WTC11 (cell line): ENCODE results near the gene ARSH. TPM values are rescaled to one million over a fixed set of nuclear protein-coding genes. Genes with fewer than 3 reads are reported as not detected.

ENCODE experiments used
- ATAC-seq: fragments of 200-7000 bp; cut with Tn5 transposase; 2 replicates; pipeline ENCODE4 v1.10.0; 2021; ENCODE audit warnings: mild to moderate bottlenecking, moderate library complexity
- CTCF ChIA-PET: fragments of 300-600 bp; sonication (Branson Sonifier 250); formaldehyde crosslinking; loops from one replicate; lab custom pipeline; 2021; ENCODE audit warnings: antibody characterized with exemption; lab: Charles Lee
- POLR2A ChIA-PET: fragments of 350-600 bp; sonication (Branson Sonifier 250); formaldehyde crosslinking; loops from one replicate; lab custom pipeline; 2021; ENCODE audit warnings: antibody characterized with exemption; lab: Charles Lee
- DNase-seq: peaks from one replicate; pipeline ENCODE4 v3.0.0; 2021; ENCODE audit warnings: low spot score
- H3K27ac Mint-ChIP-seq: 2 replicates; pipeline ENCODE4 v1.8.0; 2021; ENCODE audit warnings: mixed read lengths
- H3K27me3 Mint-ChIP-seq: 2 replicates; pipeline ENCODE4 v1.8.0; 2021; ENCODE audit warnings: low read depth, mild to moderate bottlenecking, moderate library complexity, mixed read lengths
- H3K36me3 Mint-ChIP-seq: 2 replicates; pipeline ENCODE4 v1.8.0; 2021; ENCODE audit warnings: mixed read lengths
- H3K4me1 Mint-ChIP-seq: 2 replicates; pipeline ENCODE4 v1.8.0; 2022; ENCODE audit warnings: mixed read lengths
- H3K4me3 Mint-ChIP-seq: 2 replicates; pipeline ENCODE4 v1.8.0; 2021; ENCODE audit warnings: mild to moderate bottlenecking, moderate library complexity, mixed read lengths
- H3K9me3 Mint-ChIP-seq: 2 replicates; pipeline ENCODE4 v1.8.0; 2021; ENCODE audit warnings: mixed read lengths
- ATF1 ChIP-seq: sonication (generic); formaldehyde crosslinking; IDR thresholded peaks from 2 replicates; pipeline ENCODE4 v1.8.1; 2023; ENCODE audit warnings: mild to moderate bottlenecking, moderate library complexity, missing genetic modification reagents
- ATF3 ChIP-seq: sonication (generic); formaldehyde crosslinking; conservative IDR thresholded peaks from 2 replicates; pipeline ENCODE4 v1.8.1; 2022; ENCODE audit warnings: mild to moderate bottlenecking, missing genetic modification reagents
- E2F4 ChIP-seq: sonication (generic); formaldehyde crosslinking; IDR thresholded peaks from 2 replicates; pipeline ENCODE4 v1.8.1; 2022; ENCODE audit warnings: low read depth, mild to moderate bottlenecking, moderate library complexity, missing genetic modification reagents, borderline replicate concordance
- ESRRA ChIP-seq: sonication (generic); formaldehyde crosslinking; IDR thresholded peaks from 2 replicates; pipeline ENCODE4 v1.8.1; 2022; ENCODE audit warnings: mild to moderate bottlenecking, missing genetic modification reagents, borderline replicate concordance
- FOXK1 ChIP-seq: sonication (generic); formaldehyde crosslinking; IDR thresholded peaks from 2 replicates; pipeline ENCODE4 v1.8.0; 2022; ENCODE audit warnings: mild to moderate bottlenecking, moderate library complexity, missing genetic modification reagents
- MXD4 ChIP-seq: fragments of 250-450 bp; sonication (Bioruptor Pico); IDR thresholded peaks from 2 replicates; pipeline ENCODE4 v1.8.0; 2021; ENCODE audit warnings: mild to moderate bottlenecking, moderate library complexity, borderline replicate concordance
- NFYB ChIP-seq: sonication (generic); formaldehyde crosslinking; conservative IDR thresholded peaks from 2 replicates; pipeline ENCODE4 v1.8.0; 2022; ENCODE audit warnings: low read depth, missing genetic modification reagents
- RORB ChIP-seq: fragments of 250-450 bp; sonication (Bioruptor Pico); IDR thresholded peaks from 2 replicates; pipeline ENCODE4 v1.9.0; 2021; ENCODE audit warnings: mild to moderate bottlenecking
- TEAD4 ChIP-seq: sonication (generic); formaldehyde crosslinking; IDR thresholded peaks from 2 replicates; pipeline ENCODE4 v1.8.0; 2022; ENCODE audit warnings: mild to moderate bottlenecking, missing genetic modification reagents
- USF1 ChIP-seq: sonication (generic); formaldehyde crosslinking; IDR thresholded peaks from 2 replicates; pipeline ENCODE4 v1.8.0; 2022; ENCODE audit warnings: mild to moderate bottlenecking, missing genetic modification reagents
- ZMAT4 ChIP-seq: fragments of 250-450 bp; sonication (Bioruptor Pico); IDR thresholded peaks from 2 replicates; pipeline ENCODE4 v1.9.0; 2021; ENCODE audit warnings: mild to moderate bottlenecking
- ZNF232 ChIP-seq: sonication (generic); formaldehyde crosslinking; IDR thresholded peaks from 2 replicates; pipeline ENCODE4 v1.8.0; 2022; ENCODE audit warnings: mild to moderate bottlenecking, missing genetic modification reagents
- ZNF416 ChIP-seq: fragments of 250-450 bp; sonication (Bioruptor Pico); IDR thresholded peaks from 2 replicates; pipeline ENCODE4 v1.9.0; 2021; ENCODE audit warnings: mild to moderate bottlenecking, inconsistent platforms
- total RNA-seq: library from RNA; stranded (reverse); gene quantifications from 3 replicates; pipeline ENCODE4 v1.2.3, GENCODE V29; 2021
- TF ChIP-seq, protein P1 (sequence below): fragments of 250-450 bp; sonication (Bioruptor Pico); IDR thresholded peaks from 2 replicates; pipeline ENCODE4 v1.9.0; 2021; ENCODE audit warnings: mild to moderate bottlenecking, borderline replicate concordance
- TF ChIP-seq, protein P2 (sequence below): sonication (generic); formaldehyde crosslinking; IDR thresholded peaks from 2 replicates; pipeline ENCODE4 v1.8.1; 2022; ENCODE audit warnings: mild to moderate bottlenecking, moderate library complexity, missing genetic modification reagents
- TF ChIP-seq, protein P3 (sequence below): sonication (generic); formaldehyde crosslinking; IDR thresholded peaks from 2 replicates; pipeline ENCODE4 v1.8.0; 2022; ENCODE audit warnings: missing genetic modification reagents

ARSH gene
- total RNA-seq, 1 experiment from 2014 or later: not detected

GRCh38 chrX:2967998-2968909 lies 38.1 kb upstream of the ARSH start:
- DNase-seq (no peak), ATAC-seq (no peak; the same call in 1 of the 2 replicates)
- ChIA-PET CTCF (no interaction called here), POLR2A (no interaction called here)
- Mint-ChIP-seq H3K36me3 (no peaks in the 10 kb centered on the region), H3K9me3 (0 out of 2 replicates have a peak, but pooled peaks cover 10% of the 10 kb centered on the region), H3K27me3 (no peaks in the 10 kb centered on the region), H3K4me3 (no peak overlapping the region), H3K27ac (no peak overlapping the region), H3K4me1 (peaks cover 25% of the 10 kb centered on the region)
- TF ChIP-seq, protein P1, sequence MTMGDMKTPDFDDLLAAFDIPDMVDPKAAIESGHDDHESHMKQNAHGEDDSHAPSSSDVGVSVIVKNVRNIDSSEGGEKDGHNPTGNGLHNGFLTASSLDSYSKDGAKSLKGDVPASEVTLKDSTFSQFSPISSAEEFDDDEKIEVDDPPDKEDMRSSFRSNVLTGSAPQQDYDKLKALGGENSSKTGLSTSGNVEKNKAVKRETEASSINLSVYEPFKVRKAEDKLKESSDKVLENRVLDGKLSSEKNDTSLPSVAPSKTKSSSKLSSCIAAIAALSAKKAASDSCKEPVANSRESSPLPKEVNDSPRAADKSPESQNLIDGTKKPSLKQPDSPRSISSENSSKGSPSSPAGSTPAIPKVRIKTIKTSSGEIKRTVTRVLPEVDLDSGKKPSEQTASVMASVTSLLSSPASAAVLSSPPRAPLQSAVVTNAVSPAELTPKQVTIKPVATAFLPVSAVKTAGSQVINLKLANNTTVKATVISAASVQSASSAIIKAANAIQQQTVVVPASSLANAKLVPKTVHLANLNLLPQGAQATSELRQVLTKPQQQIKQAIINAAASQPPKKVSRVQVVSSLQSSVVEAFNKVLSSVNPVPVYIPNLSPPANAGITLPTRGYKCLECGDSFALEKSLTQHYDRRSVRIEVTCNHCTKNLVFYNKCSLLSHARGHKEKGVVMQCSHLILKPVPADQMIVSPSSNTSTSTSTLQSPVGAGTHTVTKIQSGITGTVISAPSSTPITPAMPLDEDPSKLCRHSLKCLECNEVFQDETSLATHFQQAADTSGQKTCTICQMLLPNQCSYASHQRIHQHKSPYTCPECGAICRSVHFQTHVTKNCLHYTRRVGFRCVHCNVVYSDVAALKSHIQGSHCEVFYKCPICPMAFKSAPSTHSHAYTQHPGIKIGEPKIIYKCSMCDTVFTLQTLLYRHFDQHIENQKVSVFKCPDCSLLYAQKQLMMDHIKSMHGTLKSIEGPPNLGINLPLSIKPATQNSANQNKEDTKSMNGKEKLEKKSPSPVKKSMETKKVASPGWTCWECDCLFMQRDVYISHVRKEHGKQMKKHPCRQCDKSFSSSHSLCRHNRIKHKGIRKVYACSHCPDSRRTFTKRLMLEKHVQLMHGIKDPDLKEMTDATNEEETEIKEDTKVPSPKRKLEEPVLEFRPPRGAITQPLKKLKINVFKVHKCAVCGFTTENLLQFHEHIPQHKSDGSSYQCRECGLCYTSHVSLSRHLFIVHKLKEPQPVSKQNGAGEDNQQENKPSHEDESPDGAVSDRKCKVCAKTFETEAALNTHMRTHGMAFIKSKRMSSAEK (CRISPR knock-in tag): no peak
- TF ChIP-seq FOXK1 (CRISPR knock-in tag): no peak
- TF ChIP-seq NFYB (CRISPR knock-in tag): no peak
- TF ChIP-seq E2F4 (CRISPR knock-in tag): no peak

GRCh38 chrX:2969021-2969420 lies 37.3 kb upstream of the ARSH start:
- no peak for ATAC-seq
- Mint-ChIP-seq H3K36me3 (no peaks in the 10 kb centered on the region), H3K27ac (no peak overlapping the region), H3K4me1 (peaks cover 28% of the 10 kb centered on the region), H3K4me3 (no peak overlapping the region), H3K9me3 (0 out of 2 replicates have a peak, but pooled peaks cover 10% of the 10 kb centered on the region), H3K27me3 (no peaks in the 10 kb centered on the region)
- ChIA-PET CTCF (no interaction called here), POLR2A (no interaction called here)
- no peak for DNase-seq
- TF ChIP-seq ATF3 (CRISPR knock-in tag): no peak
- TF ChIP-seq, protein P2, sequence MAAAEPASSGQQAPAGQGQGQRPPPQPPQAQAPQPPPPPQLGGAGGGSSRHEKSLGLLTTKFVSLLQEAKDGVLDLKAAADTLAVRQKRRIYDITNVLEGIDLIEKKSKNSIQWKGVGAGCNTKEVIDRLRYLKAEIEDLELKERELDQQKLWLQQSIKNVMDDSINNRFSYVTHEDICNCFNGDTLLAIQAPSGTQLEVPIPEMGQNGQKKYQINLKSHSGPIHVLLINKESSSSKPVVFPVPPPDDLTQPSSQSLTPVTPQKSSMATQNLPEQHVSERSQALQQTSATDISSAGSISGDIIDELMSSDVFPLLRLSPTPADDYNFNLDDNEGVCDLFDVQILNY (CRISPR knock-in tag): no peak
- no peak for TF ChIP-seq E2F4 (CRISPR knock-in tag)
- TF ChIP-seq ZMAT4 (CRISPR knock-in tag): no peak
- TF ChIP-seq ZNF416 (CRISPR knock-in tag): no peak
- TF ChIP-seq ZNF232: no peak

- Mint-ChIP-seq H3K27ac (no peak overlapping the region), H3K9me3 (peaks cover 13% of the 10 kb centered on the region; the same call in 1 of the 2 replicates), H3K4me1 (peaks cover 23% of the 10 kb centered on the region), H3K27me3 (no peaks in the 10 kb centered on the region; the same call in 1 of the 2 replicates), H3K4me3 (no peak overlapping the region), H3K36me3 (no peaks in the 10 kb centered on the region)
- no peak for ATAC-seq
- ChIA-PET POLR2A (no interaction called here), CTCF (no interaction called here)
- DNase-seq: no peak
- no peak for TF ChIP-seq TEAD4
- no peak for TF ChIP-seq RORB (CRISPR knock-in tag)
- no peak for TF ChIP-seq USF1 (CRISPR knock-in tag)
- no peak for TF ChIP-seq MXD4 (CRISPR knock-in tag)
- TF ChIP-seq ESRRA (CRISPR knock-in tag): no peak
- no peak for TF ChIP-seq FOXK1 (CRISPR knock-in tag)
- TF ChIP-seq ATF1 (CRISPR knock-in tag): no peak
- TF ChIP-seq NFYB (CRISPR knock-in tag): no peak
- TF ChIP-seq, protein P3, sequence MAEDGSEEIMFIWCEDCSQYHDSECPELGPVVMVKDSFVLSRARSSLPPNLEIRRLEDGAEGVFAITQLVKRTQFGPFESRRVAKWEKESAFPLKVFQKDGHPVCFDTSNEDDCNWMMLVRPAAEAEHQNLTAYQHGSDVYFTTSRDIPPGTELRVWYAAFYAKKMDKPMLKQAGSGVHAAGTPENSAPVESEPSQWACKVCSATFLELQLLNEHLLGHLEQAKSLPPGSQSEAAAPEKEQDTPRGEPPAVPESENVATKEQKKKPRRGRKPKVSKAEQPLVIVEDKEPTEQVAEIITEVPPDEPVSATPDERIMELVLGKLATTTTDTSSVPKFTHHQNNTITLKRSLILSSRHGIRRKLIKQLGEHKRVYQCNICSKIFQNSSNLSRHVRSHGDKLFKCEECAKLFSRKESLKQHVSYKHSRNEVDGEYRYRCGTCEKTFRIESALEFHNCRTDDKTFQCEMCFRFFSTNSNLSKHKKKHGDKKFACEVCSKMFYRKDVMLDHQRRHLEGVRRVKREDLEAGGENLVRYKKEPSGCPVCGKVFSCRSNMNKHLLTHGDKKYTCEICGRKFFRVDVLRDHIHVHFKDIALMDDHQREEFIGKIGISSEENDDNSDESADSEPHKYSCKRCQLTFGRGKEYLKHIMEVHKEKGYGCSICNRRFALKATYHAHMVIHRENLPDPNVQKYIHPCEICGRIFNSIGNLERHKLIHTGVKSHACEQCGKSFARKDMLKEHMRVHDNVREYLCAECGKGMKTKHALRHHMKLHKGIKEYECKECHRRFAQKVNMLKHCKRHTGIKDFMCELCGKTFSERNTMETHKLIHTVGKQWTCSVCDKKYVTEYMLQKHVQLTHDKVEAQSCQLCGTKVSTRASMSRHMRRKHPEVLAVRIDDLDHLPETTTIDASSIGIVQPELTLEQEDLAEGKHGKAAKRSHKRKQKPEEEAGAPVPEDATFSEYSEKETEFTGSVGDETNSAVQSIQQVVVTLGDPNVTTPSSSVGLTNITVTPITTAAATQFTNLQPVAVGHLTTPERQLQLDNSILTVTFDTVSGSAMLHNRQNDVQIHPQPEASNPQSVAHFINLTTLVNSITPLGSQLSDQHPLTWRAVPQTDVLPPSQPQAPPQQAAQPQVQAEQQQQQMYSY (CRISPR knock-in tag): no peak
These were observed 34.0 kb upstream of the ARSH start for GRCh38 chrX:2972391-2972790.
